GM12874 (cell line): ENCODE data around the gene IGLL5.
A peak's percentile ranks its signal among the peaks of the same experiment; 100 is the strongest.

Experiments
- CTCF ChIP-seq: IDR thresholded peaks from 2 replicates; pipeline ENCODE4 v1.5.1; 2011; ENCODE audit warnings: low read depth, mild to moderate bottlenecking, control low read depth, low read length, moderate library complexity; ENCODE audit not compliant: insufficient read depth

Gene IGLL5

GRCh38 chr22:22865311-22866072 lies 22.1 kb upstream of the IGLL5 start:
- no peak for TF ChIP-seq CTCF

GRCh38 chr22:22866381-22867111 lies 21.1 kb upstream of the IGLL5 start:
- no peak for TF ChIP-seq CTCF

- no peak for TF ChIP-seq CTCF
Measured at GRCh38 chr22:22867996-22868715, 19.5 kb upstream of the IGLL5 start.

GRCh38 chr22:22870577-22871404 lies 16.8 kb upstream of the IGLL5 start:
- peak; percentile 37; the same call in 1 of the 2 replicates for TF ChIP-seq CTCF

GRCh38 chr22:22871536-22872278 lies 15.9 kb upstream of the IGLL5 start:
- TF ChIP-seq CTCF = no peak

GRCh38 chr22:22872722-22873708 lies 14.6 kb upstream of the IGLL5 start:
- no peak for TF ChIP-seq CTCF
